ENCODE data around the gene NGDN.

NGDN gene

DNA sequence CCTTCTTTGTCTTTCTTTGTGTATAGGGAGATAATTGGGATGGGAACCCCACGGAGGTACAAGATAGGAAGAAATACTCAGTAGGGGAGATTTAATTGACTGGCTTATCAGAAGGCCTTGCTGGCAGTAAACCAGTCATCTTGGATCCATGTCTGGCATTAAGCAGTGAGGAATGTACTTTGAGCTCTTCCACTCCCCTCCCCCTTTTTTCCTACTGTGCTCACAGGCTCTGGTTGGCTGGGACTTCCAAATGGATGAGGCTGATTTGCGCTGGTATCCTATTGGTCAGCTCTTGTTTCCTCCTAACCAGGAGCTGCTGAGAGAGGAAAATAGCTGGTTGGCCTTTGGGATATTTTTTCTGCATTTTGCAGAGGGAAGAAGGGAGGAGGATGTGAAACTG, 24.7 kb downstream of the NGDN start:
- no peak overlapping the region for H2AFZ ChIP-seq (ENCODE audit: insufficient read depth, low read length, poor library complexity)
- WGBS (ENCODE audit: extremely low coverage, insufficient coverage, insufficient read length): no CpG with 5 or more reads among the region's 2 CpGs

DNA sequence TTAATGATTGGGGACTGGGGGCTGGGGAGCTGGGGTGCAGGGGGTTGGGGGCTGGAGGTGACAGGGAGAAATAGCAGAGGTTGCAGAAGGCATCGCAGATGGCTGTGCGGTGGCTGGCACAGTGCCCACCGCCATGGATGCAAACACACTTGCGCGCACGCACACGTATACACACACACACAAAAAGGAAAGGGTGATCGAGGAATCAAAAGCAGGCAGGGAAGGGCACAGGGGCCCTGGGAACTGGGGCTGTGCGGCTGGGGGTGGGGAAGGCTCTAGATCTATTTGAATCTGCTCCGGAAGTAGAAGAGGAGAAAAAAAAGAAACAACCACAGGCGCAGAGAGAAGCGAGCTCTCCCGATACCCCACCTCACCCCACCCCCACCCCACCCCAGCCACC, 42.7 kb downstream of the NGDN start:
- no peak overlapping the region for H2BK120ac ChIP-seq (ENCODE audit: insufficient read depth, low read length, poor library complexity)
- H3K4me1 ChIP-seq (ENCODE audit: control insufficient read depth in 1 of 2, insufficient read depth in 2 of 2, low read length in 2 of 2): no peaks in the 10 kb centered on the region
- H3K4me2 ChIP-seq (ENCODE audit: low read length): no peak overlapping the region
- H3K14ac ChIP-seq (ENCODE audit: low read length): no peak overlapping the region
- H2BK5ac ChIP-seq (ENCODE audit: low read depth, low read length, poor library complexity): no peak overlapping the region
- H2BK12ac ChIP-seq (ENCODE audit: low read length): no peak overlapping the region
- no peak overlapping the region for H2AK5ac ChIP-seq (ENCODE audit: low read length)
- no peak overlapping the region for H3K4me3 ChIP-seq (ENCODE audit: low read depth, low read length)
- H3K9ac ChIP-seq (ENCODE audit: low read length): no peak overlapping the region
- H3K4ac ChIP-seq (ENCODE audit: low read depth, low read length): no peak overlapping the region
- no peak for DNase-seq
- no peaks in the 10 kb centered on the region for H3K27me3 ChIP-seq (ENCODE audit: insufficient read depth, low read length)
- no peak overlapping the region for H2AFZ ChIP-seq (ENCODE audit: insufficient read depth, low read length, poor library complexity)
- H3K9me3 ChIP-seq (ENCODE audit: insufficient read depth, low read depth, low read length): no peaks in the 10 kb centered on the region
- no peak overlapping the region for H4K12ac ChIP-seq (ENCODE audit: low read depth, low read length)
- H3K27ac ChIP-seq (ENCODE audit: low read depth, low read length): no peak overlapping the region
- no peak overlapping the region for H4K8ac ChIP-seq (ENCODE audit: low read depth, low read length)
- no peaks in the 10 kb centered on the region for H3K79me2 ChIP-seq (ENCODE audit: control insufficient read depth, insufficient read depth, low read length, poor library complexity)
- H4K91ac ChIP-seq (ENCODE audit: low read depth, low read length): no peak overlapping the region
- H3K79me1 ChIP-seq (ENCODE audit: low read length): no peaks in the 10 kb centered on the region
- no CpG with 5 or more reads among the region's 13 CpGs for WGBS (ENCODE audit: extremely low coverage, insufficient coverage, insufficient read length)
- no peaks in the 10 kb centered on the region for H3K36me3 ChIP-seq (ENCODE audit: control insufficient read depth in 1 of 2, insufficient read depth in 2 of 2, low read length in 2 of 2)
- H3K23ac ChIP-seq (ENCODE audit: low read length): no peak overlapping the region
- no peak overlapping the region for H3K18ac ChIP-seq (ENCODE audit: low read length)

More for the DNA sequence above, 24.7 kb downstream of the NGDN start:
- Histone ChIP-seq H3K36me3 (ENCODE audit: control insufficient read depth in 1 of 2, insufficient read depth in 2 of 2, low read length in 2 of 2) (no peaks in the 10 kb centered on the region), H3K9ac (ENCODE audit: low read length) (no peak overlapping the region), H3K79me2 (ENCODE audit: control insufficient read depth, insufficient read depth, low read length, poor library complexity) (no peaks in the 10 kb centered on the region), H3K4me2 (ENCODE audit: low read length) (no peak overlapping the region), H4K12ac (ENCODE audit: low read depth, low read length) (no peak overlapping the region), H3K14ac (ENCODE audit: low read length) (no peak overlapping the region), H2BK120ac (ENCODE audit: insufficient read depth, low read length, poor library complexity) (no peak overlapping the region), H3K27ac (ENCODE audit: low read depth, low read length) (no peak overlapping the region), H3K4me1 (ENCODE audit: control insufficient read depth in 1 of 2, insufficient read depth in 2 of 2, low read length in 2 of 2) (peaks cover 0 to 3% of the 10 kb centered on the region in 2 experiments), H4K91ac (ENCODE audit: low read depth, low read length) (no peak overlapping the region), H3K27me3 (ENCODE audit: insufficient read depth, low read length) (no peaks in the 10 kb centered on the region), H4K8ac (ENCODE audit: low read depth, low read length) (no peak overlapping the region), H3K9me3 (ENCODE audit: insufficient read depth, low read depth, low read length) (no peaks in the 10 kb centered on the region), H3K4ac (ENCODE audit: low read depth, low read length) (no peak overlapping the region), H3K23ac (ENCODE audit: low read length) (no peak overlapping the region), H3K18ac (ENCODE audit: low read length) (no peak overlapping the region), H2AK5ac (ENCODE audit: low read length) (no peak overlapping the region), H3K79me1 (ENCODE audit: low read length) (no peaks in the 10 kb centered on the region), H2BK5ac (ENCODE audit: low read depth, low read length, poor library complexity) (no peak overlapping the region), H3K4me3 (ENCODE audit: low read depth, low read length) (no peak overlapping the region), H2BK12ac (ENCODE audit: low read length) (no peak overlapping the region)
- DNase-seq: no peak

DNA sequence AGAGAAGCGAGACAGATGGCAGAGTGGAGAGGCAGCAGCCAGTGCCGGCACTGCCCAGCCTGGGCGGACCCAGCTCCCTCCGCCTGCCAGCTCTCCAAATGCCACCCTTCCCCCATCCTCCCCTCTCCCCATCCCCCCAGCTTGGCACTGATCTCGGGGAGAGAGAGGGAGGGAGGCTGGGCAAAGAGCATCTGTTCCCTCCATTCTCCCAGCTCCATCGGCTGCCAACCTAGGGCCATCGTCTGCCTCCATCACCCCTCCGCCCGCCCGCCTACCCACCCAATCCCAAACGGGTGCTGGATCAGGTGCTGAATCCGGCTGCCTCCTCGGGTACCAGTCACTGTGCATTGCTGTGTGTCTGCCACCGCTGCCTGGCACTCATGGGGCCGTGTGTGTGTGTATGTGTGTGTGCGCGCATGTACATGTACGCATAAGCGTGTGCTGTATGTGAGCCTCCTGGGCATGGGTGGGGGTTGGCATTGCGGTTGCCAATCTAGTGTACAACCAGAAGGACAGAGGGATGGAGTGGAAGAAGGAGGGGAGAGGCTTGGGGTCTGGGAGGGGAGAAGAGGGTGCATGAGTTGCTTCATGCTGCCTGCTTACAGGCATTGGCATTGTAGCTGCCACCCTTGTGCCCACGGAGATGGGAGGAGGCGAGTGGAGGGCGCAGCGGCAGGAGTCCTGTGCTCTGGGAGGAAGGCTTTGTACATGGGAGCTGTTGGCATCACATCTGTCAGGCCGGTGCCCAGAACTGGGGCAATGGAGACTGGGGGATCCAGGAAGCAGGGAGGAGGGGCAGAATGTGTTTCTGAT, 43.7 kb downstream of the NGDN start:
- Histone ChIP-seq H2AFZ (ENCODE audit: insufficient read depth, low read length, poor library complexity) (no peak overlapping the region), H3K23ac (ENCODE audit: low read length) (no peak overlapping the region), H3K4ac (ENCODE audit: low read depth, low read length) (no peak overlapping the region), H3K79me1 (ENCODE audit: low read length) (no peaks in the 10 kb centered on the region), H3K18ac (ENCODE audit: low read length) (no peak overlapping the region), H3K14ac (ENCODE audit: low read length) (no peak overlapping the region), H3K9ac (ENCODE audit: low read length) (no peak overlapping the region), H3K27ac (ENCODE audit: low read depth, low read length) (no peak overlapping the region), H4K8ac (ENCODE audit: low read depth, low read length) (no peak overlapping the region), H3K9me3 (ENCODE audit: insufficient read depth, low read depth, low read length) (no peaks in the 10 kb centered on the region), H3K4me3 (ENCODE audit: low read depth, low read length) (no peak overlapping the region), H4K12ac (ENCODE audit: low read depth, low read length) (no peak overlapping the region), H4K91ac (ENCODE audit: low read depth, low read length) (no peak overlapping the region), H3K79me2 (ENCODE audit: control insufficient read depth, insufficient read depth, low read length, poor library complexity) (no peaks in the 10 kb centered on the region), H2BK12ac (ENCODE audit: low read length) (no peak overlapping the region), H3K36me3 (ENCODE audit: control insufficient read depth in 1 of 2, insufficient read depth in 2 of 2, low read length in 2 of 2) (no peaks in the 10 kb centered on the region), H3K4me2 (ENCODE audit: low read length) (no peak overlapping the region), H2BK120ac (ENCODE audit: insufficient read depth, low read length, poor library complexity) (no peak overlapping the region), H3K27me3 (ENCODE audit: insufficient read depth, low read length) (no peaks in the 10 kb centered on the region), H2BK5ac (ENCODE audit: low read depth, low read length, poor library complexity) (no peak overlapping the region), H2AK5ac (ENCODE audit: low read length) (no peak overlapping the region), H3K4me1 (ENCODE audit: control insufficient read depth in 1 of 2, insufficient read depth in 2 of 2, low read length in 2 of 2) (no peaks in the 10 kb centered on the region)
- no peak for DNase-seq
- no CpG with 5 or more reads among the region's 25 CpGs for WGBS (ENCODE audit: extremely low coverage, insufficient coverage, insufficient read length)

DNA sequence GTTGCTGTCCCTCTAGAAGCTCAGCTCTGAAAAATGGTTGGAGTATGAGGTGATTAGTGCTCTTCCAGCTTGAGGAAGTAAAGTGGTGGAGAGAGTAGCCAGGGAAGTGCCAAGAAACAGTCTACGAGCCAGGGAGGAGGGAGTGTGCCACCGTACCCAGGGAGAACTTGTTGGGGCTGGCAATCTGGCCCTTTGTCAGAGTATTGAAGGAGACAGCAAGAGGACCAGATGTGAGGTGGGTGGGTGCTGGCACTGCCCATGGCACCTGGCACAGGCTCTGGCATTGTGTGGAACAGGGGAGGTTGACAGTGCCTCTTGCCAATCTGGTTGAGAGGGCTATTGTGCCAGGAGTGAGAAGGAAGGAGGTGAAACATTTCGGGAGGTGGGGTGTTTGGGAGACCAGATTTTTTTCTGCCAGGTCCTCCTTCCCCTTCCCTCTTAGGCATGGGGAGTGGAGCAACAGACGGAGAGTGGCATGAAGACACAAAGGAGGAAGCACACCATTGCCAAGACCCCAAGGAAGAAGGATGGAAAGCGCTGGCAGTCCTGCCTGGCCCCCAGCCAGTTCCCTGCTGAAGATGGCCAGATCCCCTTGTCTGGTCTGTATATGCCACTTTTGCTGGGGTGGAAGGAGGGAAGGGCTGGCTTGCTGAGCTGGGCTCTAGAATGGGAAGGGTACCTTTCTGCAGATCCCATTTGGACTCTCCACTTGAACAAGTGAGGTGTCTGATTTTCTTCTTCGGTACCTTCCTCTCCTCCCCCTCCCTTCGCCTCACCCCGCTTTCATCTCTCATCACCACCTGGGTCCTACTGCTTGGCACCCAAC, 44.5 kb downstream of the NGDN start:
- H3K9ac ChIP-seq (ENCODE audit: low read length): no peak overlapping the region
- DNase-seq: no peak
- no peaks in the 10 kb centered on the region for H3K4me1 ChIP-seq (ENCODE audit: control insufficient read depth in 1 of 2, insufficient read depth in 2 of 2, low read length in 2 of 2)
- H3K4me3 ChIP-seq (ENCODE audit: low read depth, low read length): no peak overlapping the region
- H3K27ac ChIP-seq (ENCODE audit: low read depth, low read length): no peak overlapping the region
- H2AK5ac ChIP-seq (ENCODE audit: low read length): no peak overlapping the region
- H4K8ac ChIP-seq (ENCODE audit: low read depth, low read length): no peak overlapping the region
- H2BK120ac ChIP-seq (ENCODE audit: insufficient read depth, low read length, poor library complexity): no peak overlapping the region
- no peak overlapping the region for H2AFZ ChIP-seq (ENCODE audit: insufficient read depth, low read length, poor library complexity)
- no peak overlapping the region for H3K4me2 ChIP-seq (ENCODE audit: low read length)
- no peak overlapping the region for H2BK12ac ChIP-seq (ENCODE audit: low read length)
- H3K14ac ChIP-seq (ENCODE audit: low read length): no peak overlapping the region
- H3K27me3 ChIP-seq (ENCODE audit: insufficient read depth, low read length): no peaks in the 10 kb centered on the region
- no peaks in the 10 kb centered on the region for H3K9me3 ChIP-seq (ENCODE audit: insufficient read depth, low read depth, low read length)
- H2BK5ac ChIP-seq (ENCODE audit: low read depth, low read length, poor library complexity): no peak overlapping the region
- no peak overlapping the region for H3K18ac ChIP-seq (ENCODE audit: low read length)
- H4K91ac ChIP-seq (ENCODE audit: low read depth, low read length): no peak overlapping the region
- no peak overlapping the region for H4K12ac ChIP-seq (ENCODE audit: low read depth, low read length)
- no peaks in the 10 kb centered on the region for H3K79me2 ChIP-seq (ENCODE audit: control insufficient read depth, insufficient read depth, low read length, poor library complexity)
- no peak overlapping the region for H3K23ac ChIP-seq (ENCODE audit: low read length)
- no peak overlapping the region for H3K4ac ChIP-seq (ENCODE audit: low read depth, low read length)
- no peaks in the 10 kb centered on the region for H3K36me3 ChIP-seq (ENCODE audit: control insufficient read depth in 1 of 2, insufficient read depth in 2 of 2, low read length in 2 of 2)
- no peaks in the 10 kb centered on the region for H3K79me1 ChIP-seq (ENCODE audit: low read length)
- WGBS (ENCODE audit: extremely low coverage, insufficient coverage, insufficient read length): no CpG with 5 or more reads among the region's 8 CpGs
